Epithelial cell of esophagus (primary cell): ENCODE data around the gene LTA4H.

Experiments
- DNase-seq: peaks from one replicate; pipeline ENCODE4 v3.0.0; 2010; ENCODE audit warnings: low read depth
- H3K4me3 ChIP-seq: 2 replicates; pipeline ENCODE4 v1.5.1; 2011; ENCODE audit warnings: mild to moderate bottlenecking, low read length, control low read depth
- CTCF ChIP-seq: IDR thresholded peaks from 2 replicates; pipeline ENCODE4 v1.5.1; 2011; ENCODE audit warnings: low read depth, mild to moderate bottlenecking, low read length, control low read depth, inconsistent platforms; ENCODE audit not compliant: insufficient read depth; ENCODE audit errors: missing control alignments

Gene LTA4H

GRCh38 chr12:96029826-96030225 lies 5.6 kb downstream of the LTA4H start:
- no peak for DNase-seq
- no peak overlapping the region for H3K4me3 ChIP-seq
- no peak for TF ChIP-seq CTCF

- no peak for DNase-seq
- TF ChIP-seq CTCF: no peak
- no peak overlapping the region for H3K4me3 ChIP-seq
Observed at GRCh38 chr12:96028538-96028937, 6.8 kb downstream of the LTA4H start.

GRCh38 chr12:96026331-96026730 lies 9.1 kb downstream of the LTA4H start:
- no peak for DNase-seq
- H3K4me3 ChIP-seq: no peak overlapping the region
- no peak for TF ChIP-seq CTCF

DNA sequence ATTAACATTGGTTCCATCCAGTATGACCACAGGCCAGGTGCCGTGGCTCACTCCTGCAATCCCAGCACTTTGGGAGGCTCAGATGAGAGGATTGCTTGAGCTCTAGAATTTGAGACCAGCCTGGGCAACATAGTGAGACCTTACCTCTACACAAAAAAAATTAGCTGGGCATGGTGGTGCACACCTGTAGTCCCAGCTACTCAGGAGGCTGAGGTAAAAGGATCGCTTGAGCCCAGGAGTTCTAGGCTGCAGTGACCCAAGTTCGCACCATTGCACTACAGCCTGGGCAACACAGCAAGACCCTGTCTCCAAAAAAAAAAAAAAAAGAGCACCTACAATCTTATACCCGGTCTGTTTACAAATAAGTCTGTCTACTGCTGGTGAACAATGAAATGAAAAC lies 9.9 kb downstream of the LTA4H start:
- TF ChIP-seq CTCF: no peak
- H3K4me3 ChIP-seq: no peak overlapping the region
- no peak for DNase-seq

DNA sequence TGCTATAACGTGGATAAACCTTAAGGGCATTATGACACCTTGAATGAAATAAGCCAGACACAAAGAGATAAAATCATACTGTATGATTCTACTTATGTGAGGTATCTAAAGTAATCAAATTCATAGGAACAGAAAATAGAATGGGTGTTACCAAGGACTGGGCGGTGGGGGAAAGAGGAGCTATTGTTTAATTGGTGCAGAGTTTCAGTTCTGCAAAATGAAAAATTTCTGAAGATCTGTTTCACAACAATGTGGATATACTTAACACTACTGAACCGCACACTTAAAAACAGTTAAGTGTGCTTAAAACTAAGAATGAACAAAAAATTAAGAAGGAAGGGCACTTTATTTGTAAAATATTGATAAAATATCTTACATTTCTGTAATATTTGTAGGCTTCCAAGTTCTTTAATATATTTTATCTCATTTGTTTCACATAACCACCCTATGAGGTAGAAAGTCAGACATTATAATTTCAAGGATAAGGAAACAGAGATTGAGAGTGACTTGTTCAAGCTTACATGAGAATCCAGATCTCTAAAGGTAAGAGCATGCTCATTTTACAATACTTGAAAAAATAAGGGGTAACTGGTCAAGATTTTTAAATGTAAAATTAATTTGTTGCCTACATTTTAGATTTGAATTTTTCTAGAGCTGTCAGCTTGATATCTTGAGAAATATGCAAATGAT lies 14.9 kb downstream of the LTA4H start:
- no peak for DNase-seq
- no peak for TF ChIP-seq CTCF
- no peak overlapping the region for H3K4me3 ChIP-seq

- DNase-seq: peak; percentile 54
- peak; percentile 61 for TF ChIP-seq CTCF
Observed at GRCh38 chr12:96015672-96016071, 19.7 kb downstream of the LTA4H start.

DNA sequence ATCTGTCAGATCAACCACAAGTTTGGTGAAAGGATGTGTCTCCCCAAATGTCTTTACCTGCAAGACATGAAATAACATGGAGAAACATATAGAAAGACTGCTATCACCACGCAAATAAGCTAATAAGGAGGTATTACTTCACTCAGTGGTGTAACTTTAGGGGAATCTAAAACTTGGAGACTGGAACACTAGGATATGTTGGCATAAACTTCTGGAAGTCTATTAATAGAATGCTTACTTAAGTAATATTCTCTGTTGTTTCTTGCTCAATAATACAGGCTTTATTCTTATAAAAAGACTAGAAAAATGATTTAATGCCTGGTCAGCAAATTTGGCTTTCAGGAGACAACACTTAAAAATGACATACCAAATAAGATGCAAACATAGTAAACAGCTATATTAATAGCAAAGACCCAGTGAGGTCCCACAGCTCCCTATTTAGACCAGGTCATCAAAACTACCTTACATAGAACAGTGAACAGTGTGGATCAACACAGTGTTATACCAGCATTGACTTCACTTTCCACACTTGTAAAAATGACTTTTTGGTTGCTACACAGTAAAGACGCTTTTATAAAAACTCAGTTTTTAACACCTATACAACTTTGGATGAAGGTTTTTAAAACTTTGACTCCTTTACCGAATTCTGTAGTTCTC lies 20.3 kb downstream of the LTA4H start:
- no peak overlapping the region for H3K4me3 ChIP-seq
- TF ChIP-seq CTCF: no peak
- DNase-seq: no peak

More at GRCh38 chr12:96015672-96016071, 19.7 kb downstream of the LTA4H start:
- no peak overlapping the region for H3K4me3 ChIP-seq
